Measurements from ENCODE around the gene USP12.

Gene USP12

GRCh38 chr13:27118428-27119054 lies 53.1 kb downstream of the USP12 start:
- no peak for DNase-seq
- Histone ChIP-seq H3K4me3 (no peak overlapping the region), H3K36me3 (peaks cover 4 to 8% (median 6%) of the 10 kb centered on the region in 3 donors), H3K27me3 (no peaks in the 10 kb centered on the region), H3K9me3 (no peaks in the 10 kb centered on the region), H3K4me1 (peaks cover 0 to 52% (median 9%) of the 10 kb centered on the region in 4 donors), H3K27ac (no peak overlapping the region)
- intact Hi-C loops (cut with DNase I; ENCODE audit: low total_unique reads), result no loop called here
- no peak for TF ChIP-seq CTCF (IDR thresholded peaks at IDR 0.05)

- no peak overlapping the region for H3K27ac ChIP-seq
- DNase-seq, result no peak
- H3K36me3 ChIP-seq, result peaks cover 4 to 8% (median 6%) of the 10 kb centered on the region in 3 donors
- intact Hi-C loops (cut with DNase I; ENCODE audit: low total_unique reads), result no loop called here
- peaks cover 0 to 52% (median 9%) of the 10 kb centered on the region in 4 donors for H3K4me1 ChIP-seq
- no peak for TF ChIP-seq CTCF (IDR thresholded peaks at IDR 0.05)
- H3K9me3 ChIP-seq, result no peaks in the 10 kb centered on the region
- H3K4me3 ChIP-seq, result no peak overlapping the region
- no peaks in the 10 kb centered on the region for H3K27me3 ChIP-seq
Observed at GRCh38 chr13:27117952-27118351, 53.7 kb downstream of the USP12 start.

- no peaks in the 10 kb centered on the region for H3K9me3 ChIP-seq
- no peak for TF ChIP-seq CTCF (IDR thresholded peaks at IDR 0.05)
- H3K27ac ChIP-seq, result no peak overlapping the region
- H3K4me3 ChIP-seq, result no peak overlapping the region
- H3K36me3 ChIP-seq, result peaks cover 4 to 8% (median 6%) of the 10 kb centered on the region in 3 donors
- intact Hi-C loops (cut with DNase I; ENCODE audit: low total_unique reads), result no loop called here
- H3K4me1 ChIP-seq, result peaks cover 0 to 51% (median 9%) of the 10 kb centered on the region in 4 donors
- no peak for DNase-seq
- H3K27me3 ChIP-seq, result no peaks in the 10 kb centered on the region
Observed at GRCh38 chr13:27117158-27117557, 54.5 kb downstream of the USP12 start.

GRCh38 chr13:27113436-27113835 lies 58.2 kb downstream of the USP12 start:
- H3K4me1 ChIP-seq, result peaks cover 0 to 14% (median 0%) of the 10 kb centered on the region in 4 donors
- intact Hi-C loops (cut with DNase I; ENCODE audit: low total_unique reads), result no loop called here
- TF ChIP-seq CTCF (IDR thresholded peaks at IDR 0.05), result no peak

GRCh38 chr13:27112006-27112405 lies 59.6 kb downstream of the USP12 start:
- no peaks in the 10 kb centered on the region for H3K9me3 ChIP-seq
- no peaks in the 10 kb centered on the region for H3K27me3 ChIP-seq
- H3K4me1 ChIP-seq, result no peaks in the 10 kb centered on the region
- DNase-seq, result no peak
- H3K36me3 ChIP-seq, result peaks cover 4 to 8% (median 6%) of the 10 kb centered on the region in 3 donors
- H3K4me3 ChIP-seq, result no peak overlapping the region
- no peak overlapping the region for H3K27ac ChIP-seq
- TF ChIP-seq CTCF (IDR thresholded peaks at IDR 0.05), result no peak
- intact Hi-C loops (cut with DNase I; ENCODE audit: low total_unique reads), result no loop called here

More at GRCh38 chr13:27113436-27113835, 58.2 kb downstream of the USP12 start:
- Histone ChIP-seq H3K9me3 (no peaks in the 10 kb centered on the region), H3K4me3 (no peak overlapping the region), H3K36me3 (peaks cover 4 to 8% (median 6%) of the 10 kb centered on the region in 3 donors), H3K27ac (no peak overlapping the region), H3K27me3 (no peaks in the 10 kb centered on the region)
- DNase-seq, result no peak

Data from tibial artery (tissue), 4 donors.